OCI-LY7 (cell line): ENCODE measurements around the gene MTERF4. TPM values are rescaled to one million over a fixed set of nuclear protein-coding genes. Genes with fewer than 3 reads are reported as not detected.

Experiments used
- BruUV-seq: library from RNA; stranded (reverse); fragments of 400-500 nt; replicated peaks from 2 replicates; lab custom pipeline; 2021; lab: Mats Ljungman, UMichigan
- CTCF ChIA-PET: fragments of 300-600 bp; sonication (Branson Sonifier 250); formaldehyde crosslinking; loops from one replicate; lab custom pipeline; 2022; ENCODE audit warnings: antibody characterized with exemption; ENCODE audit not compliant: unreplicated experiment; lab: Charles Lee
- POLR2A ChIA-PET: fragments of 300-600 bp; sonication (Branson Sonifier 250); formaldehyde crosslinking; loops from one replicate; lab custom pipeline; 2022; ENCODE audit warnings: antibody characterized with exemption; lab: Charles Lee
- DNase-seq: peaks from one replicate; pipeline ENCODE4 v3.0.0-alpha.2; 2015; ENCODE audit warnings: low spot score
- H2AFZ ChIP-seq: fragments of 200-600 bp; sonication (generic), shearing (Covaris generic); 2 replicates; pipeline ENCODE4 v1.6.1; 2014; ENCODE audit warnings: mild to moderate bottlenecking, antibody characterized with exemption, low read length, moderate library complexity
- H3K27ac ChIP-seq: fragments of 200-600 bp; sonication (generic); 2 replicates; pipeline ENCODE4 v1.5.1; 2014; ENCODE audit warnings: mixed run types, low read depth, mild to moderate bottlenecking, moderate library complexity, low read length, inconsistent platforms; ENCODE audit not compliant: poor library complexity, severe bottlenecking
- H3K36me3 ChIP-seq: fragments of 200-600 bp; sonication (generic); 2 replicates; pipeline ENCODE4 v1.6.1; 2014; ENCODE audit warnings: mild to moderate bottlenecking, antibody characterized with exemption, low read length, moderate library complexity, mixed read lengths; ENCODE audit not compliant: insufficient read depth
- H3K4me1 ChIP-seq: fragments of 200-600 bp; sonication (generic); 2 replicates; pipeline ENCODE4 v1.5.1; 2014; ENCODE audit warnings: mild to moderate bottlenecking, low read length; ENCODE audit not compliant: insufficient read depth, poor library complexity, severe bottlenecking
- H3K4me2 ChIP-seq: fragments of 200-600 bp; sonication (generic); 2 replicates; pipeline ENCODE4 v1.6.1; 2014; ENCODE audit warnings: mild to moderate bottlenecking, low read length
- H3K4me3 ChIP-seq: fragments of 200-600 bp; sonication (generic); 2 replicates; pipeline ENCODE4 v1.5.1; 2014; ENCODE audit warnings: mild to moderate bottlenecking, low read depth, low read length; ENCODE audit not compliant: poor library complexity, severe bottlenecking
- H3K79me2 ChIP-seq: fragments of 200-600 bp; sonication (generic); 2 replicates; pipeline ENCODE4 v1.6.1; 2016; ENCODE audit warnings: low read depth, mild to moderate bottlenecking, low read length, moderate library complexity, mixed read lengths; ENCODE audit not compliant: insufficient read depth
- H3K9me2 ChIP-seq: fragments of 200-600 bp; sonication (generic); 2 replicates; pipeline ENCODE4 v1.6.1; 2016; ENCODE audit warnings: mild to moderate bottlenecking, low read length, mixed read lengths; ENCODE audit not compliant: insufficient read depth
- H3K9me3 ChIP-seq: fragments of 200-600 bp; sonication (generic); 2 replicates; pipeline ENCODE4 v1.6.1; 2014; ENCODE audit warnings: mild to moderate bottlenecking, mixed run types, low read length, mixed read lengths
- H4K20me1 ChIP-seq: fragments of 200-600 bp; sonication (generic); 2 replicates; pipeline ENCODE4 v1.6.1; 2014; ENCODE audit warnings: mild to moderate bottlenecking, antibody characterized with exemption, low read length, moderate library complexity, mixed read lengths; ENCODE audit not compliant: insufficient read depth
- EZH2phosphoT487 ChIP-seq: fragments of 200-600 bp; sonication (generic); IDR thresholded peaks from 2 replicates; pipeline ENCODE4 v1.6.1; 2018; ENCODE audit warnings: low read depth, borderline replicate concordance, mild to moderate bottlenecking, mixed run types, antibody characterized with exemption, low read length, moderate library complexity, mixed read lengths
- intact Hi-C: fragments of 100-400 bp; cut with micrococcal nuclease; formaldehyde crosslinking; loops from one replicate; pipeline ENCODE4 v1.10.0; 2022; ENCODE audit not compliant: unreplicated experiment
- total RNA-seq, 2 experiments: library from RNA; depleted of rRNA in 1 of 2; stranded (reverse); fragments of >200 nt in 1 of 2; shearing (Covaris generic) in 1 of 2; gene quantifications; 2 replicates each; pipeline ENCODE4 v1.2.3, GENCODE V29; 2014 to 2022
- TF ChIP-seq, protein P1 (sequence below): fragments of 200-600 bp; sonication (generic); conservative IDR thresholded peaks from 2 replicates; pipeline ENCODE4 v1.5.1; 2014; ENCODE audit warnings: mild to moderate bottlenecking, antibody characterized with exemption, low read length, moderate library complexity, mixed read lengths

Gene MTERF4
- total RNA-seq, 2 experiments from 2014 or later, result 48.2 to 58.9 TPM

DNA sequence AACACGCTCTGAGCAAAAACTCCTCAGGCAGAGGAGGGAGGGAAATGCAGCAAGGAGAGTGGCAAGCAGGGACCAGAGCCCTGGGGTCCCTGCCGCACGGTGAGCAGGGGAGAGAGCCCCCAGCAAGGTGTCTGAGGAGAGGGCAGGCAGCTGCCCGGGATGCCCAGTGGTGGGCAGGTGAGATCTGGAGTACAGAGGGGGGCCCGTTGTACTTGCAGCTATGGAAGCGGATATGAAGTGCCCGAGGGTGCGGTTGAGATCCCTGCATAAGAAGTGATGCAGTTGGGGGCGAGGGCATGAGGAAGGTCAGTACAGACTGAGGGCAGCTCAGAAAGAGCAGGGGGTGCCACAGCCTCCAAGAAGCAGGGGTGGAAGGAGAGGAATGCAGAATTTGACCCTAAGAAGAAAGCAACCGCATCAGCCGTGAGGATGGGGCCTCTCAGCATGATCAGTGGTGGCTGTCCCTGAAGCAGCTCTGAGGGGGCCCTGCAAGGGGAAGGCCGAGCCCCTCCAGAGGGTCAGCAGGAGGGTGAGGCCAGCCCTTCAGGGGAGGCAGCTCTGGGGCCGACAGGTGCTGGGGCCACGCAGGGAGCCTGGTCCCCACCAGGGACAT, 29.4 kb downstream of the MTERF4 start:
- BruUV-seq, result no TSS peak
- H3K36me3 ChIP-seq, result no peaks in the 10 kb centered on the region
- no peaks in the 10 kb centered on the region for H3K9me3 ChIP-seq
- TF ChIP-seq, protein P1, sequence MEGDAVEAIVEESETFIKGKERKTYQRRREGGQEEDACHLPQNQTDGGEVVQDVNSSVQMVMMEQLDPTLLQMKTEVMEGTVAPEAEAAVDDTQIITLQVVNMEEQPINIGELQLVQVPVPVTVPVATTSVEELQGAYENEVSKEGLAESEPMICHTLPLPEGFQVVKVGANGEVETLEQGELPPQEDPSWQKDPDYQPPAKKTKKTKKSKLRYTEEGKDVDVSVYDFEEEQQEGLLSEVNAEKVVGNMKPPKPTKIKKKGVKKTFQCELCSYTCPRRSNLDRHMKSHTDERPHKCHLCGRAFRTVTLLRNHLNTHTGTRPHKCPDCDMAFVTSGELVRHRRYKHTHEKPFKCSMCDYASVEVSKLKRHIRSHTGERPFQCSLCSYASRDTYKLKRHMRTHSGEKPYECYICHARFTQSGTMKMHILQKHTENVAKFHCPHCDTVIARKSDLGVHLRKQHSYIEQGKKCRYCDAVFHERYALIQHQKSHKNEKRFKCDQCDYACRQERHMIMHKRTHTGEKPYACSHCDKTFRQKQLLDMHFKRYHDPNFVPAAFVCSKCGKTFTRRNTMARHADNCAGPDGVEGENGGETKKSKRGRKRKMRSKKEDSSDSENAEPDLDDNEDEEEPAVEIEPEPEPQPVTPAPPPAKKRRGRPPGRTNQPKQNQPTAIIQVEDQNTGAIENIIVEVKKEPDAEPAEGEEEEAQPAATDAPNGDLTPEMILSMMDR, result no peak
- no peak for TF ChIP-seq EZH2phosphoT487
- ChIA-PET CTCF (no interaction called here), POLR2A (no interaction called here)
- H3K4me2 ChIP-seq, result no peak overlapping the region
- H3K79me2 ChIP-seq, result no peaks in the 10 kb centered on the region
- H3K9me2 ChIP-seq, result no peaks in the 10 kb centered on the region
- H2AFZ ChIP-seq, result no peak overlapping the region
- H3K4me3 ChIP-seq, result no peak overlapping the region
- peaks cover 7% of the 10 kb centered on the region for H3K4me1 ChIP-seq
- no peak overlapping the region for H3K27ac ChIP-seq
- H4K20me1 ChIP-seq, result no peaks in the 10 kb centered on the region; the same call in 1 of the 2 replicates
- intact Hi-C loops, result no loop called here
- DNase-seq, result no peak

DNA sequence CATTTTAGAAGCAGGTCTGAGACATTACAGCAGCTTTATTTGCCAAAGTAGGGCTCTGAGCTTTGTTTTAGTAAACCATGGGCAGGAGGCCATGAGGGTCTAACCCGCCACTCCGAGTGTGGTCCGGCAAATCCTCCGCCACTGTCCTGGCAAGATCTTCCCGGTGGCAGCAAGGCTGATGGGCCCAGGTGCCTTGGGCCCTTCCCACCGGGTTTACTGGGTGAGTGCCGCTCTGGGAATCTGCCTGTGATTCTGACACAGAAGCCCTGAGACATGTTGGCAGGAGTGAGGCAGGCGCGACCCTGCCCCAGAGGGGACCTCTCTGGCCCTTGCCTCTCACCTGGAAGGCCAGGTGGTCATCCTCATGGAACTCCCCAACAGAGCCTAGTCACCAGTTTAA, 29.9 kb downstream of the MTERF4 start:
- Histone ChIP-seq H3K27ac (no peak overlapping the region), H3K9me2 (no peaks in the 10 kb centered on the region), H4K20me1 (no peaks in the 10 kb centered on the region; the same call in 1 of the 2 replicates), H3K79me2 (no peaks in the 10 kb centered on the region), H3K4me3 (no peak overlapping the region), H2AFZ (no peak overlapping the region), H3K36me3 (no peaks in the 10 kb centered on the region), H3K4me1 (peaks cover 1% of the 10 kb centered on the region), H3K4me2 (no peak overlapping the region), H3K9me3 (no peaks in the 10 kb centered on the region)
- no TSS peak for BruUV-seq
- TF ChIP-seq EZH2phosphoT487, result no peak
- TF ChIP-seq, protein P1, result no peak
- DNase-seq, result no peak
- POLR2A ChIA-PET, result no interaction called here
- intact Hi-C loops, result no loop called here
- CTCF ChIA-PET, result no interaction called here

DNA sequence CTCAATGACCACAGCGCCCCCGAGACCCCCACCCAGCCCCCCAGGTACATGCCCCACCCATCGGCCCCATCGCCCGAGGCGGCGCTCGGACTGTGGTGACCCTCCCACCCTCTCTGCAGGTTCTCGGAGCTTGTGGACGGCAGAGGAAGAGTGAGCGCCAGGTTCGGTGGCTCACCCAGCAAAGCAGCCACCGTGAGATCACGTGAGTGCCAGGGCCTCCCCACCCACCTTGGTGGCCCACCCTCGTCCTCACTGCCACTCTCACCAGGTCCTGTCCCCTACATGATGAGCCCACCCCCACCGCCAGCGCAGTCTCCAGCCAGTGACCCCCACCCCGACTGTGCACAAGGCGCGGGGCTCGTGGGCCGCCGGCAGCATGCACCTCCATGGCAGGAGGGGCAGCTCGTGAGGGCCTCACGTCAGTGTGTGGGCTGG, 30.4 kb downstream of the MTERF4 start:
- no peaks in the 10 kb centered on the region for H3K9me2 ChIP-seq
- ChIA-PET CTCF (no interaction called here), POLR2A (no interaction called here)
- TF ChIP-seq, protein P1, result no peak
- TF ChIP-seq EZH2phosphoT487, result no peak
- H4K20me1 ChIP-seq, result no peaks in the 10 kb centered on the region; the same call in 1 of the 2 replicates
- no peak overlapping the region for H3K4me2 ChIP-seq
- H2AFZ ChIP-seq, result no peak overlapping the region
- H3K9me3 ChIP-seq, result no peaks in the 10 kb centered on the region
- BruUV-seq, result no TSS peak
- no peak for DNase-seq
- H3K79me2 ChIP-seq, result no peaks in the 10 kb centered on the region
- H3K4me1 ChIP-seq, result no peaks in the 10 kb centered on the region
- H3K36me3 ChIP-seq, result no peaks in the 10 kb centered on the region
- no peak overlapping the region for H3K27ac ChIP-seq
- intact Hi-C loops, result no loop called here
- H3K4me3 ChIP-seq, result no peak overlapping the region
